NB4 (cell line): ENCODE data around the gene MAFF.

Source experiments
- DNase-seq: peaks from one replicate; pipeline ENCODE4 v3.0.0; 2010; ENCODE audit warnings: low read depth
- H3K4me3 ChIP-seq: one replicate; pipeline ENCODE4 v1.5.1; 2011; ENCODE audit warnings: mild to moderate bottlenecking, low read depth, low read length, moderate library complexity
- MYC ChIP-seq: IDR thresholded peaks from 2 replicates; pipeline ENCODE4 v1.6.1; 2011; ENCODE audit warnings: low read depth, low read length
- POLR2A ChIP-seq: IDR thresholded peaks from 2 replicates; pipeline ENCODE4 v1.6.1; 2011; ENCODE audit warnings: mild to moderate bottlenecking; ENCODE audit not compliant: insufficient read length; ENCODE audit errors: extremely low read depth
- TF ChIP-seq, protein P1 (sequence below): IDR thresholded peaks from 2 replicates; pipeline ENCODE4 v1.6.1; 2011; ENCODE audit warnings: low read depth, low read length
- TF ChIP-seq, protein P2 (sequence below): IDR thresholded peaks from one replicate; pipeline ENCODE4 v1.5.1; 2012; ENCODE audit warnings: low read depth, low read length

MAFF gene

DNA sequence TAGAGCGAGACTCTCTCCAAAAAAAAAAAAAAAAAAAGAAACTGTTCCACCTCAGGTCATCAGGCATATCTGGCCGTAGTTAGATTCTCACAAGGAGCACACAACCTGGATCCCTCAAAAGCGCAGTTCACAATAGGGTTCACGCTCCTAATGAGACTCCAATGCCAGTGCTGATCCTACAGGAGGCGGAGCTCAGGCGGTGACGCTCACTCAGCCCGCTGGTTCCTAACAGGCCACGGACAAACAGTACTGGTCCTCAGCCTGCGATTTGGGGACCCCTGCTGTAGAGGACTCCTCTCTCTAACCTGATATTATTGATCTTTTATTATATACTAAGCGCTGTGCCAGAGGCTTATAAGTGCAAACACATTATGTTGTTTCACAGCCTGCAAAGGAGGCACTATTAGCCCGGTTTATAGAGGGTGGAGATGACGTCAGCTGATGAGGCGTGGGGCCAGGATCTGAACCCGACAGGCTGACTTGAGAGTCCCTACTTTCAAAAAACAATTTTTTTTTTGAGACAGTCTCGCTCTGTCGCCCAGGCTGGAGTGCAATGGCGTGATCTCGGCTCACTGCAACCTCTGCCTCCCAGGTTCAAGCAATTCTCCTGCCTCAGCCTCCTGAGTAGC is 4.9 kb upstream of the MAFF start:
- no peak overlapping the region for H3K4me3 ChIP-seq
- TF ChIP-seq POLR2A (no peak), MYC (no peak)
- TF ChIP-seq, protein P1, sequence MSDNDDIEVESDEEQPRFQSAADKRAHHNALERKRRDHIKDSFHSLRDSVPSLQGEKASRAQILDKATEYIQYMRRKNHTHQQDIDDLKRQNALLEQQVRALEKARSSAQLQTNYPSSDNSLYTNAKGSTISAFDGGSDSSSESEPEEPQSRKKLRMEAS = no peak
- TF ChIP-seq, protein P2, sequence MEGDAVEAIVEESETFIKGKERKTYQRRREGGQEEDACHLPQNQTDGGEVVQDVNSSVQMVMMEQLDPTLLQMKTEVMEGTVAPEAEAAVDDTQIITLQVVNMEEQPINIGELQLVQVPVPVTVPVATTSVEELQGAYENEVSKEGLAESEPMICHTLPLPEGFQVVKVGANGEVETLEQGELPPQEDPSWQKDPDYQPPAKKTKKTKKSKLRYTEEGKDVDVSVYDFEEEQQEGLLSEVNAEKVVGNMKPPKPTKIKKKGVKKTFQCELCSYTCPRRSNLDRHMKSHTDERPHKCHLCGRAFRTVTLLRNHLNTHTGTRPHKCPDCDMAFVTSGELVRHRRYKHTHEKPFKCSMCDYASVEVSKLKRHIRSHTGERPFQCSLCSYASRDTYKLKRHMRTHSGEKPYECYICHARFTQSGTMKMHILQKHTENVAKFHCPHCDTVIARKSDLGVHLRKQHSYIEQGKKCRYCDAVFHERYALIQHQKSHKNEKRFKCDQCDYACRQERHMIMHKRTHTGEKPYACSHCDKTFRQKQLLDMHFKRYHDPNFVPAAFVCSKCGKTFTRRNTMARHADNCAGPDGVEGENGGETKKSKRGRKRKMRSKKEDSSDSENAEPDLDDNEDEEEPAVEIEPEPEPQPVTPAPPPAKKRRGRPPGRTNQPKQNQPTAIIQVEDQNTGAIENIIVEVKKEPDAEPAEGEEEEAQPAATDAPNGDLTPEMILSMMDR = no peak
- no peak for DNase-seq

DNA sequence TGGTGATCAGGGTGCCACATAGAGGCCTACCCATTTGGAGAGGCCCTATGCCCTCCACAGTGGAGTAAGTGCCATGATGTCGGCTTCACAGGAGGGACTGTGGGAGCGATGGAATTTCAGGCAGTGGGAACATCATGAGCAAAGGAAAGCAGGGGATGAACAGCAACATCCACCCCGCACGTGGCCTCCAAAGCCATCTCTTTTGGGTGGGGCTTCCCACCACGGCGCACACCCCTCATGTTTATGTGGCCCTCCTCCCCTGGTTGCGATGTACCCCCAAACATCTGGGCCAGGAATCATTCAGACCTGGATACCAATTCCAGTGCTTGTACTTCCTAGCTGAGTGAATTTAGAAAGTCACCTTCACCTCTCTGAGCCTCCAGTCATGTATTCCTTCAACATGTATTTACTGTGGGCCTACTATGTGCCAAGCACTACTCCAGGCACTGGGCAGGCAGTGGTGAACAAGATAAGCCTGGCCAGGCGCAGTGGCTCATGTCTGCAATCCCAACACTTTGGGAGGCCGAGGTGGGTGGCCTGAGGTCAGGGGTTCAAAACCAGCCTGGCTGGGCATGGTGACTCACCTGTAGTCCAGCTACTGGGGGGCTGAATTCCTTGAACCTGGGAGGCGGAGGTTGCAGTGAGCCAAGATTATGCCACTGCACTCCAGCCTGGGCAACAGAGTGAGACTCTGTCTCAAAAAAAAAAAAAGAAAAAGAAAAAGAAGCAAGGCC is 1.8 kb upstream of the MAFF start:
- H3K4me3 ChIP-seq = no peak overlapping the region
- TF ChIP-seq POLR2A = no peak
- no peak for TF ChIP-seq MYC
- DNase-seq = no peak

DNA sequence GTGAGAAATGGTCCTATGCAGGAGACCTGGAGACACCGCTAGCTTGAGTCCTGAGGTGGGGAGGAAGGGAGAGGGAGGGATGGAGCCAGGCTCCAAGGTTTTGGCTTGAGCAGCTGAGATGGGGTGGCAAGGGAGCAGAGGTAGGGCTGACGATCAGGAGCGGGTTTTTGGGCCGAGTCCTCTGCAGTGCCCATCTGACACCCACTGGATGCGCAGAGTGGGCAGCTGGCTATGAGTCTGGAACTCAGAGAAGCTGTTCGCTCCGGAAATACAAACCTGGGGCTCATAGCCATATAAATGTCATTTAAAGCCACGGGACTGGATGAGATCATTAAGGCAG is 453 bp upstream of the MAFF start:
- H3K4me3 ChIP-seq = no peak overlapping the region
- DNase-seq = no peak
- TF ChIP-seq POLR2A (no peak), MYC (no peak)
- TF ChIP-seq, protein P2 = no peak
- TF ChIP-seq, protein P1 = no peak

DNA sequence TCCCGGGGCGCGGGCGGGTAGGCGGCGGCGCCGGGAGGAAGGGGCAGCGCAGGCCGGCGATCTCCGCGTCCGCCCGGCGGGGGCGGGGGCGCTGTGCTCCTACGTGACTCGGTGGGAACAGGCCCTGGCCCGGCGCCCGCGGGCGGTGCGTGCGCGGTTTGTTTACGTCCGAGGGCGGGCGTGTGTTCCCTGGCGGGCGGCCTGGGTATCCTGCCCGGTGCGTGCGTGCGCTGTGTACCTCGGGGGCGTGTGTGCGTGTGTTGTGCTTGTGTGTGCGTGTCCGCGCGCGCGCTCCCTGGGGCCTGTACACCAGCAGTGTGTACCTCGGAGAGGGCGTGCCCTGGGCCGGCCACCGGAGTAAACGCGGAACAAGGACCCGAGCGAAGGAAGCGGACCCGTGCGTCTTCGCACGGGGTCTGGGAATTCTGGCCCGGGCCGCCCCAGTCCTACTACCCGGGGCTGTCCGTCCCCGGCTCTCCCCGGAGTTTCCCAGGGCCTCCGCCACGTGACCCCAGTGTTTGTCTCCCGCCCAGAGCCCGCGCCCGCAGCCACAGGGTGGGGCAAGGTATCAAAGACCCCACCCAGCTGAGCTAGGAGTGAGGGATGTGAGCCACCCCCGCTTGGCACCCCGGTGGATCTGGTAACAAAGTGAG is 769 bp downstream of the MAFF start:
- peak overlapping the region; percentile 51 for H3K4me3 ChIP-seq
- TF ChIP-seq POLR2A (no peak), MYC (no peak)
- TF ChIP-seq, protein P2 = no peak
- TF ChIP-seq, protein P1 = peak; percentile 39; the same call in 1 of the 2 replicates
- DNase-seq = peak; percentile 76

DNA sequence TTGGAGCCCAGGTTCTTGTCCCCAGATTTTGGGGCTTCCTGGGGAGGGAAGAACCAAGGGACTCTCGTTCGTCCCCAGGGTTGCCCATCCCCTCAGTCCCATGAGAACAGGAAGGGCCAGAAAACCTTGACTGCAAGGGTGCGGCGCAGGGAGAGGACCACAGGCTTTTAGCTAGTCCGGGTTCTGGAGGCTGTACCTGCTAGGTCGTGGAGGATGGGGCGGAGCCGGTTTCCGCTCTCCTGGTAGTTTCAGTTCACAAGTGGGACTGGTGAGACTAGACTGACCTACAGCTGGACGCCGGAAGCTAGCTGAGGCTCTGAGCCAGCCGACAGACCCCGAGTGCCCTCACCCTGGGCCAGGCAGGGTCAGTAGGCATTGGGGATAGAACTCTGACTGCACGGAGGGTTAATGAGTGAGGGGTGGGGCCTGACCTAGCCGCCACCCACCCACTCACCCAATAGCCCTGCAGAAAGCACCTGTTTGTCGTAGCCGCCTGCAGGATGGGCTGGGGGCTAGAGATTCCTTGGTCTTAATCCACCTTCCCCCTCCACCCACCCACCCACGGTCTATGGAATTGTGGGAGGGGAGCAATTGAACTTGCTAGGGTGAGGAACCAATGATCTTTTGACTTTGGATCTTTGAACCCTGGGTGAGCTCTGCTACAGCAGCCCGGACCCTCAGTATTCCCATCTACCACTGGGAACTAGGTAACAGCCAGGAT is 1.5 kb downstream of the MAFF start:
- H3K4me3 ChIP-seq = peak overlapping the region; percentile 51
- TF ChIP-seq POLR2A = no peak
- no peak for TF ChIP-seq MYC
- TF ChIP-seq, protein P1 = no peak
- TF ChIP-seq, protein P2 = no peak
- DNase-seq = no peak

DNA sequence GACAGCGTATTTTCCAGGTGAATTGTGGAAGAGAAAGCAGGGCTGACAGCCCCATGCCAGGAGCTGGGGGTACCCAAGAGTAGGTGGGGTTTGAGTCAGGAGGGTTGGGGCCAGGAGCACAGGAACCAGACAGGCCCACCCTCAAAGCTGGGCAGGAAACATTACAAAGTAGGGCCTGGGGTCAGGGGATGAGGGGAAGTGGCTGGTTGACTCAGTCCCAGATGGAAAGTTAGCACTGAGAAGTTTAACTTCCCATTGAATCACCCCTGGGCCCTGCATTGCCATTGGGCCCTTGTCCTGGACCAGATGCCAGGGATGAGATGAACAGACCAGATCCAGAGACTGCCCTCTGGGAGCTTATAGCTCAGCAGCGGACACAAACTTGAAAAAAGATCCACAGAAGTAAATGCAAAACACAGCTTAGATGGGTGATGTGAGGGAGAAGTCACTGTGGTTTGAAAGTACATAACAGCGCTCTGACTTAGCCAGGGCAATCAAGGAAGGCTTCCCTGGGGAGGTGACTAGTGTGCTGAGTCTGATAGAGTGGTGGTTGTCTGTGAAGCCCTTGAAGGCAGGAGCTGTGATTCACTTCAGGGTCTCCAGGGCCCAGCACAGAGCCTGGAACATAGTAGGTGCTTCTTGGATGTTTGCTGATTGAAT is 2.2 kb downstream of the MAFF start:
- TF ChIP-seq POLR2A = no peak
- TF ChIP-seq, protein P2 = no peak
- TF ChIP-seq, protein P1 = no peak
- peak; percentile 39 for DNase-seq
- H3K4me3 ChIP-seq = no peak overlapping the region
